WTC11 (cell line): ENCODE measurements around the gene TCF3.

Experiments
- NFE2L1 ChIP-seq: sonication (generic); formaldehyde crosslinking; IDR thresholded peaks from 2 replicates; pipeline ENCODE4 v1.8.1; 2023; ENCODE audit warnings: missing genetic modification reagents
- ZNF232 ChIP-seq: sonication (generic); formaldehyde crosslinking; IDR thresholded peaks from 2 replicates; pipeline ENCODE4 v1.8.0; 2022; ENCODE audit warnings: mild to moderate bottlenecking, missing genetic modification reagents
- TF ChIP-seq, protein P1 (sequence below): fragments of 200-600 bp; IDR thresholded peaks from 2 replicates; pipeline ENCODE4 v1.8.0; 2022; ENCODE audit warnings: antibody characterized with exemption
- TF ChIP-seq, protein P2 (sequence below): sonication (generic); formaldehyde crosslinking; IDR thresholded peaks from 2 replicates; pipeline ENCODE4 v1.8.0; 2022; ENCODE audit warnings: mild to moderate bottlenecking, missing genetic modification reagents
- TF ChIP-seq, protein P3 (sequence below): sonication (generic); formaldehyde crosslinking; IDR thresholded peaks from 2 replicates; pipeline ENCODE4 v1.8.0; 2022; ENCODE audit warnings: mild to moderate bottlenecking, missing genetic modification reagents

DNA sequence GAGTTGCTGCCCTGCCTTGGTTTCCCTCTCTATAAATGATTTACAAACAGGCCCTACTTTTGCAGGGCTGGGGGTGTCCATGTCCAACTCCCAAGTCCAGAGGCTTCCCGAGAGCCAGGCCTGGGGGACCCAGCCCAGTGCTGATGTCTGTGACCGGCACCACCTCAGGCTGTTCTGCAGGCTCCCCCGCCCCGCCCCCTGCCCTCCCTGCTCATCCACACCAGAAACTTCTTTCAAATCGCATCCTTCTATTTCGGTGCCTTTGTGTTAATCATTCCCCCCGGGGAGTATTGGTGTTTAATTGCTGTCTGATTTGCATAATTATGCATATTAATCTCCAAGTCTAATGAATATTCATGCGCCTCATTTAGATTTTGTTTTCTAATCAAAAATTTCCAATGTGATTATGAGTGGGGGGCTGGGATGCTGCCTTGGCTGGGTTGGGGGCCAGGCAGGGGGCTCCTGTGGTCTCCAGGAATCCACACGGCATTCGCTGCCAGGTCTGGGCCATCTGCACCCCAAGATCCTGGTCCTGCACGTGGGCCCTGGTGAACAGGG lies 19.1 kb downstream of the TCF3 start:
- TF ChIP-seq, protein P1, sequence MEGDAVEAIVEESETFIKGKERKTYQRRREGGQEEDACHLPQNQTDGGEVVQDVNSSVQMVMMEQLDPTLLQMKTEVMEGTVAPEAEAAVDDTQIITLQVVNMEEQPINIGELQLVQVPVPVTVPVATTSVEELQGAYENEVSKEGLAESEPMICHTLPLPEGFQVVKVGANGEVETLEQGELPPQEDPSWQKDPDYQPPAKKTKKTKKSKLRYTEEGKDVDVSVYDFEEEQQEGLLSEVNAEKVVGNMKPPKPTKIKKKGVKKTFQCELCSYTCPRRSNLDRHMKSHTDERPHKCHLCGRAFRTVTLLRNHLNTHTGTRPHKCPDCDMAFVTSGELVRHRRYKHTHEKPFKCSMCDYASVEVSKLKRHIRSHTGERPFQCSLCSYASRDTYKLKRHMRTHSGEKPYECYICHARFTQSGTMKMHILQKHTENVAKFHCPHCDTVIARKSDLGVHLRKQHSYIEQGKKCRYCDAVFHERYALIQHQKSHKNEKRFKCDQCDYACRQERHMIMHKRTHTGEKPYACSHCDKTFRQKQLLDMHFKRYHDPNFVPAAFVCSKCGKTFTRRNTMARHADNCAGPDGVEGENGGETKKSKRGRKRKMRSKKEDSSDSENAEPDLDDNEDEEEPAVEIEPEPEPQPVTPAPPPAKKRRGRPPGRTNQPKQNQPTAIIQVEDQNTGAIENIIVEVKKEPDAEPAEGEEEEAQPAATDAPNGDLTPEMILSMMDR: no peak
- TF ChIP-seq, protein P2, sequence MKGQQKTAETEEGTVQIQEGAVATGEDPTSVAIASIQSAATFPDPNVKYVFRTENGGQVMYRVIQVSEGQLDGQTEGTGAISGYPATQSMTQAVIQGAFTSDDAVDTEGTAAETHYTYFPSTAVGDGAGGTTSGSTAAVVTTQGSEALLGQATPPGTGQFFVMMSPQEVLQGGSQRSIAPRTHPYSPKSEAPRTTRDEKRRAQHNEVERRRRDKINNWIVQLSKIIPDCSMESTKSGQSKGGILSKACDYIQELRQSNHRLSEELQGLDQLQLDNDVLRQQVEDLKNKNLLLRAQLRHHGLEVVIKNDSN (CRISPR knock-in tag): no peak
- TF ChIP-seq ZNF232 (CRISPR knock-in tag) (no peak), NFE2L1 (CRISPR knock-in tag) (no peak)
- TF ChIP-seq, protein P3, sequence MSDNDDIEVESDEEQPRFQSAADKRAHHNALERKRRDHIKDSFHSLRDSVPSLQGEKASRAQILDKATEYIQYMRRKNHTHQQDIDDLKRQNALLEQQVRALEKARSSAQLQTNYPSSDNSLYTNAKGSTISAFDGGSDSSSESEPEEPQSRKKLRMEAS: no peak
